ENCODE measurements around the gene ARHGAP22.
"Not testable (repeated sequence)": the region's sequence is repeated elsewhere in the genome, so short reads cannot be mapped to it uniquely, and the experiment has no call there.

Gene ARHGAP22, protein sequence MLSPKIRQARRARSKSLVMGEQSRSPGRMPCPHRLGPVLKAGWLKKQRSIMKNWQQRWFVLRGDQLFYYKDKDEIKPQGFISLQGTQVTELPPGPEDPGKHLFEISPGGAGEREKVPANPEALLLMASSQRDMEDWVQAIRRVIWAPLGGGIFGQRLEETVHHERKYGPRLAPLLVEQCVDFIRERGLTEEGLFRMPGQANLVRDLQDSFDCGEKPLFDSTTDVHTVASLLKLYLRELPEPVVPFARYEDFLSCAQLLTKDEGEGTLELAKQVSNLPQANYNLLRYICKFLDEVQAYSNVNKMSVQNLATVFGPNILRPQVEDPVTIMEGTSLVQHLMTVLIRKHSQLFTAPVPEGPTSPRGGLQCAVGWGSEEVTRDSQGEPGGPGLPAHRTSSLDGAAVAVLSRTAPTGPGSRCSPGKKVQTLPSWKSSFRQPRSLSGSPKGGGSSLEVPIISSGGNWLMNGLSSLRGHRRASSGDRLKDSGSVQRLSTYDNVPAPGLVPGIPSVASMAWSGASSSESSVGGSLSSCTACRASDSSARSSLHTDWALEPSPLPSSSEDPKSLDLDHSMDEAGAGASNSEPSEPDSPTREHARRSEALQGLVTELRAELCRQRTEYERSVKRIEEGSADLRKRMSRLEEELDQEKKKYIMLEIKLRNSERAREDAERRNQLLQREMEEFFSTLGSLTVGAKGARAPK

DNA sequence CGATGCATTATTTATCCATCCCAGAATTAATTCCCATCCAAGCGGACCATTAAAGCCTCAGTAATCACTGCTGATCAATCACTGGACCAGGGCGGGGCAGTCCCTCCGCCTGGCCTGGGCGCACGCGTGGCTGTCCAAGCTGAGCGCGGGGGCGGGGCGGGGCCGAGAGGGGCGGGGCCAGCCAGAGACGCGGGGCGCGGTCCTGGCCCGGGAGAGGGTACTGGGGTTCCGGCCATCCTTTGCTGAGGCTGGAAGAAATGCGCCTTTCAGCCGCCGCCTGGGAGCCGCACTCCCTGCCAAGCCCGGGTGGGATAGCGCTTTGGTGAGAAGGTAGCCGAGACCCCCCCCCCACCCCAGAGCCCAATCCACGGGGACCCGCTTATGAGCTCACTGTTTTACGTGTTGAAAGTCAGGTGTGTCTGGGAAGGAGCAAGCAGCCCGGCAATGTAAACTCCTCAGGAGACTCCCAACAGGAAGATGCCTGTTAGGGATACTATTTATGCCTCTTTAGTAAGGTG, at the start of gene ARHGAP22:
Gene ARHGAP22 (minus strand): TSS at position 83 of the 518 bp plus-strand sequence. CDS start 277 bp downstream, outside the sequence.
- no peak for DNase-seq (ENCODE audit: low spot score)

DNA sequence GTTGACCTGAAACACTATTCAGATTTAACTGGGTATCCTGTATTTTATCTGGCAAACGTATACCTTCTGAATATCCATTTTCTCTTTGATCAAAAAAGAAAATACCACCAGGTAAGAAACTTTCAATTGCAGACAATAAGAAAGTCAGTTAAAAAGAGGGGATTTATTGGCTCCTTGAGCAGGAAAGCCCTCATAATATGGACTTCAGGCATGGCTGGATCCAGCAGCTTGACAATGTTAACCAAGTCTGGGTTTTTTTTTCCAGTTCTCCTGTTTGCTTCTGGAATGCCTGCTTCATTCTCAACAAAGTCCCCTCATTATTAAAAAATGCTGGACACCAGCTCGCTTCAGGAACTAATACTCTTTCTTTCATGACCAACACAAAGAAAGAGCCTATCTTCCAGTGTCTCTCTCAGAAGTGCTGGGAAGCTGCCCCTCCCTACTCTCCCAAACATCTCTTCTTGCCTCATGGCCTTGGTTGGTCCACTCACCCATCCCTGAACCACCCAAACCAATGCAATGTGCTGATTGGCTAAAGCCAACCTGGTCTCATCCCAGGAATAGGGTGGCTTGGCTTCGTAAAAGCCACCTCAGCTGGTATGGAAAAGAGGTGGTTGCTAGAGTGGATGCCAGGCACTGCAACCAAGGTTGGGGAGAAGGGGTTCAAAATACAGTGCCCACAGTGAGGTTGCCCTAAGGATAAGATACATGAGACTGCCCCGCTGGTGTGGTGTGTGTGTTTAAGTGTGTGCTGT, 49.2 kb upstream of the ARHGAP22 start:
- DNase-seq (ENCODE audit: low spot score), result no peak

DNA sequence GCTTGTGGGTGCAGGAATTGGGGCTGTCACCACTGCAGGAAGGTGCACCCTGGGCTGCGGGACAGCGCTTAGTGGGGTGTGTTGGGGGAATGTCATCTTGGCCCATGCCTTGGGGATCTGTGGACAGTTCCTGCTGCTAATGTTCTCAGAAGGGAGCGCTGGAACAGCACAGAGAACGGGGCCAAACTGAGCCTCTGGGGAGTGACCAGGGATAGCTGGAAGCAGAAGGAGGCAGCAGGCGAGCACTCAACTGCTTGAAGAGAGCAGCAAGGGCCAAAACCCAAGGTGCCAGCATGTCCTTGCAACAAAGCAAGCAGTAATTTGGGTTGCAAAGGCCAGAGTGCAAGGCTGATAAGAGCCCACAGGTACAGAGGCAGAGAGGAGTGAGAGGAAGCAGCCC, 48.5 kb upstream of the ARHGAP22 start:
- no peak for DNase-seq (ENCODE audit: low spot score)

DNA sequence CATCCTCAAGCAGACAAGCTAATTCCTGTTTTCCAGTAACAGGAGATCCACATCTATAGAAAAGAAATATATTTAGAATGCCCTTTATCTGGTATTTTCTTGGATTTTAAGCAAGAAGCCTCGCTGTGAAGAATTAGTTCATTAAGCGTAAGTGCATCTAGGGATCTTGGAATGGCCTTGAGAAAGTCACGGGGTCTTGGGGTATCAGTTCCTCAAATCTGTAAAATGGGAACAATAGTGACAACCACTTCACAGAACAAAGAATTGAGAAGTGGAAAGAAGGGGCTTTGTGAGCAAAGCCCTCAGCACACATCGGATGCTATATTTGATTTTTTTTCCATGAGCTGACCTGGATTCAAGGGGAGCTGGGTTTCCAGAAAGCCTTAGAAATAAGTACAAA, 47.5 kb upstream of the ARHGAP22 start:
- DNase-seq (ENCODE audit: low spot score), result no peak

DNA sequence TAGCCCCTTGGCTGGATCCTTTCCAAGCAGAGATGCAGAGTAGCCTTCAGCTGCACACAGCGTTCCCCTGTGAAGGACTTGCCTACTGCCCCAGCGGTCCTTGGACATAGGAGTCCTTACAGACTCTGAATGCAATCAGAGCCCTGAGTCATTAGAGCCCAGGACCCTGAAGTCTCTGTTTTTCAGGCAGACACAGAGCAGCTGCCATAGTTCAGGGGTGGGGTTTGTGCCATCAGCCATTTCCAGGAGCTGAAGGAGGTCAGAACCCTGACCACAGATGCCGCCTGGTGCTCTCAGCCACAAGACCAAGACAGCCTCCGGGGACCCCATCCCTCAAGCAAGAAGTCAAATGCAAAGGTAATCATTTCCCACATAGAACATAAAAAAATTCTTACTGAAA, 47.0 kb upstream of the ARHGAP22 start:
- no peak for DNase-seq (ENCODE audit: low spot score)

DNA sequence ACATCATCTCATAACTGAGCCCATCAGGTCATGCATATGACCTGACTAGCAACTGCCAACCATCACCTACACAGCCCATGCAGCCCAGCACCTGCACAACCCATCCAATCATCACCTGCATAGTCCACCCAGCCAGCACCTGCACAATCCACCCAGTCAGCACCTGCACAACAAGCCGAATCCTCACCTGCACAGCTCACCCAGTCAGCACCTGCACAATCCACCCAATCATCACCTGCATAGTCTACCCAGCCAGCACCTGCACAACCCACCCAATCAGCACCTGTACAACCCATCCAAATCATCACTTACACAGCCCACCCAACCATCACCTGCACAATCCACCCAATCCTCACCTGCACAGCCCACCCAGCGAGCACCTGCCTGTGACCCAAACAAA, 46.4 kb upstream of the ARHGAP22 start:
- no peak for DNase-seq (ENCODE audit: low spot score)

DNA sequence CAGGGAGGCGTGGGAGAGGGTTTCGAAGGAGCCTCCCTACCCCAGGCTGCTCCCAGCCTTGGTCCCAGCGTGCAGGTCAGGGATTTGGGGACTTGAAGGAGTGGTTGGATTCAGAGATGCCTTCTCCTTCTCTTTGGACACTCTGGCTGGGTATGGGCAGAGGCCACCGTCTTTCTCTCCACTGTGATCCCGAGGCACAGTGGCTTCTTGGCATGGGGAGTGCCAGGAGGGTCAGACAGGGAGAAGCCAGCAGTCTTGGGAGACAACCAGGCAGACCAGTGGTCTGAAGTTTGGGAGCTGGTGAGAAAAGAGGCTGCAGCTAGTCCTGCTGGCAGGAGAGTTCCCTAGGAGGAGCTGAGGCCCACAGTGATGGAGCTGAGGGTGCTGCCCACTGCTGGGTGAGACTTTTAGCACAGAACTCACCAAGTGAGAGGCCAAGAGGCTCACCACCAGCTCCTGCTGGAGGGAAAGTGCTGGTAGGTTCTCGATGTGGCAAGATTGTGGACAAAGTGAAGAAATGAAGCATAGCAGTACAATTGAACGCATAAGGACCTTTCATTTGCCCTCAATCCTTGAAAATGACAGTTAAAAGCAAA, 44.6 kb upstream of the ARHGAP22 start:
- DNase-seq (ENCODE audit: low spot score), result no peak

DNA sequence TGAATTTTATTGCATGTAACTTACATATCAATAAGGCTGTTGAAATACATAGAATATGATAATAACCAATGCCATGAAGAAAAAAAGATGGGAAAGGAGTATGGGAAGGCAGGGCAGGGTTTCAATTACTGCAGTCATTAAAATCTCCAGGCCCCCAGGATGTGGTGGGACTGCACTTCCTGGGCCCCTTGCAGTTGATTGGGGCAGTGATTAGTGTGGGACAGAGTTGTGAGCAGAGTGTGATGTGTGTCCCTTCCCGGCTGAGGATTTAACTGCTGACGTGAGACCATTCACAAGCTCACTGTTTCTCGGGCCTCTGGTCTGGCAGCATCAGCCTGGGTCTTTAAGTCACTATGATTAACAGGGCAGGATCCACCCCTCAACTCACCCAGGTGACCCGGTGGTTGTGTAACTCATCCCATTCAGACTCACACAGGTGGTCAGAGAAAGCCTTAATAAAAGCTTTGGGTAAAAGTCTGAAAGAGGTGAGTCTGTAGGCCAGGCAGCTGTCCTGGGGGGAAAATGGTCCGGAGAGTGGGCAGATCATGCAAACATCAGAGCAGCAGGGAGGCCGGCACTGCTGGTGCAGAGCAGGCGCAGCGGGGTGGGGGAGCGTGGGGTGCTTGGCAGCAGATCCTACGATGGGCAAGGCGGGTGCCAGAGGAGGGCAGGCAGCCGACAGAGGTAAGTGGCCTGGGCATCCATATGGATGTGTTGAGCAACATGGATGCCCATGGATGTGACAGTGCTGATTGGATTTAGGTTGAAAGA, 43.5 kb upstream of the ARHGAP22 start:
- DNase-seq (ENCODE audit: low spot score), result no peak

DNA sequence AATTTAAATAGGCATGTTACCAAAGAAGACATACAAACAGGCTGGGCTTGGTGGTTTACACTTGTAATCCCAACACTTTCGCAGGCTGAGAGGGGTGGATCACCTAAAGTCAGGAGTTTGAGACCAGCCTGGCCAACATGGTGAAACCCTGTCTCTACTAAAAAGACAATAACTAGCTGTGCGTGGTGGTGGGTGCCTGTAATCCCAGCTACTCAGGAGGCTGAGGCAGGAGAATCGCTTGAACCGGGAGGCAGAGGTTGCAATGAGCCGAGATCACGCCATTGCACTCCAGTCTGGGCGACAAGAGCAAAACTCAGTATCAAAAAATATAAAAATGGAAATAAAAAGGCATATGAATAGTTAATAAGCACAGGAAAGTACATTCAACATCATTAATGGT, 42.2 kb upstream of the ARHGAP22 start:
- DNase-seq (ENCODE audit: low spot score), result not testable (repeated sequence)

DNA sequence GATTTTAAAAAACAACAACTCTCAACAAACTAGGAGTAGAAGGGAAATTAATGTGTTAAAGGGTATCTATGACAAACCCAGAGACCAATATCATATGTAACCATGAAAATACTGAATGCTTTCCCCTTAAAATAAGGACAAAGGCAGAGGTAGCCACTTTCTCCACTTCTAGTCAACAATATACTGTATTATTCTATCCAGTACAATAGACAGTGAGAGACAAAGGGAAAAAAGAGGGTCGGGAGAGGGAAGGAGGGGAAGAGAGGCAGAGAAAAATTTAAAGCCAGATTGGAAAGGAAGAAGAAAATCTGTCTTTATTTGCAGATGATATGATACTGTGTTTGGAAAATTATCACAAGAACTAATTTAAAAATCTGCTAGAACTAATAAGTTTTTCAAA, 40.7 kb upstream of the ARHGAP22 start:
- DNase-seq (ENCODE audit: low spot score), result no peak

DNA sequence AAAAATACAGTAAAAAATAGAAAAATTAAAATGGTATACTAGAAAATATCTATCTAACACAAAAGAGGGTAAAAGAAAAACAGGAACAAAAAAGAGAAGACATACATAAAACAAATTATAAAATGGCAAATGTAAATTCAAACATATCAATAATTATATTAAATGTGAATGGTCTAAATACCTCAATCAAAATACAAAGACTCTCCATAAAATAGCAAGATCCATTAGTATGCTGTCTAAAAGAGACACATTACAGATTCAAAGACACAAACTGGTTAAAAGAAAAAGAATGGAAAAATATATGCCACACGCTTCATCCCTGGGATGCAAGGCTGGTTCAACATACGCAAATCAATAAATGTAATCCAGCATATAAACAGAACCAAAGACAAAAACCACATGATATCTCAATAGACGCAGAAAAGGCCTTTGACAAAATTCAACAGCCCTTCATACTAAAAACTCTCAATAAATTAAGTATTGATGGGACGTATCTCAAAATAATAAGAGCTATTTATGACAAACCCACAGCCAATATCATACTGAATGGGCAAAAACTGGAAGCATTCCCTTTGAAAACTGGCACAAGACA, 36.3 kb upstream of the ARHGAP22 start:
- DNase-seq (ENCODE audit: low spot score), result not testable (repeated sequence)

DNA sequence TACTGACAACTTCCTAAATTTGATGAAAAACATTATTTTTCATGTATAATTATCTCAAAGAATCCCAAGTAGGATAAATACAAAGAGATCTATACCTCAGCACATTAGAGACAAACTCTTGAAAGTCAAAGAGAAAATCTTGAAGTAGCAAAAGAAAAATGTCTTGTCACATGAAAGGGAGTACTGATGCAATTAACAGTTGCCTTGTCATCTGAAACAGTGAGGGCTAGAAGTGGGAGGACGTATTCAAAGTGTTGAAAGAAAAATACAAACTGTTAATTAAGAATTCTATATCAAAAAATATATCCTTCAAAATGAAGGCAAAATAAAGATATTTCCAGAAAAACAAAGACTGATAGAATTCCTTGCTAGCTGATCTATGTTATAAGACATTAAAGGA, 35.5 kb upstream of the ARHGAP22 start:
- DNase-seq (ENCODE audit: low spot score), result no peak

DNA sequence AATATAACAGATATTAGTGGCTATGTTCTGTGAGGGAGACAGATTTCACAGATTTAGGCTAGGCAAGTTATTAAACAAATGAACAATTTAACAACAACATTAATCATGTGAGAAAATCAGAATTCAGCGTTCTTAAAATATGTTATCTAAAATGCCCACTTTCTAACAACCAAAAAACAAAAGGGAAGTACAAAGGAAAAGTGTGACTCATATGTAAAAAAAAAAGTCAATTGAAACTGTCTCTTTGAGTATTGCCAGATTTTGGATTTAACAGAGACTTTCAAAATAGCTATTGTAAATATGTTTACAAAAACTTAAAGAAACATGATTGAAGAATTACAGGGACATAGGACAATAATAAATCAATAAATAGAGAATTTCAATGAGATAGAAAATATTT, 34.8 kb upstream of the ARHGAP22 start:
- DNase-seq (ENCODE audit: low spot score), result no peak

DNA sequence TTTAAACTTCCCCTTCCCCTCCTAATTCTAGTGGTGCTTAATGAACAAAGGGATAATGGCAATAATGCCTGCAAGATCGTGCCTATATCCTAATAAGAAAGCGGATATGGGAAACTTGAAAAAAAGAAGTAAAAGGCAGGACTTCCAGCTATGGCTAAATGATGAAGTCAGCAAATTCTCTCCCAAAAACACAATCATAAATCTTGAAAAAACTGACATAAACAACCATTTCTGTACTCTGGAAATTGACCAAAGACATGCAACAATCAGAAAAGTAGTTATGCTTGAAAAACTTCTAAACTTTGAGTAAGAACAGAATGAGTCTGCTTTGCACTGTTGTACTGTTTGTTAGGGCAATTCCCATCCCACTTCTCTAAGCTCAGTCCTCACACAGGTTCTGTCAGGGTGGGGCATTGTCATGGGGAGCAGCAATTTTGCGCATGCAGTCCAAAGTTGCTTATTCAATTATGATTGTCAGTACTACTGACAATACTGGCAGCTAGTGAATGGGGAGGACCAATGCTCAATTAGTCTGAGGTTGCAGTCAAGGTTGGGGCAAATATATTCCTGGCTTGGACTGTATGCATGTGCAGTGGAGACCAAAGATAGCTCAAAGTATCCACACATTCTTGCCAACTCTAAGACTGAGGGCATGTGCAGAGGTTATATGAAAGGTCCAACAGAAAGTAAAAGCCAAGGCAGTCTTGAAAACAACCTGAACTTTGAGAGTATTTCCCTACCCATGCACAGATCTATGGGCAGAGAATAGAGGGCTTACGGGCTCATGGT, 34.1 kb upstream of the ARHGAP22 start:
- no peak for DNase-seq (ENCODE audit: low spot score)

DNA sequence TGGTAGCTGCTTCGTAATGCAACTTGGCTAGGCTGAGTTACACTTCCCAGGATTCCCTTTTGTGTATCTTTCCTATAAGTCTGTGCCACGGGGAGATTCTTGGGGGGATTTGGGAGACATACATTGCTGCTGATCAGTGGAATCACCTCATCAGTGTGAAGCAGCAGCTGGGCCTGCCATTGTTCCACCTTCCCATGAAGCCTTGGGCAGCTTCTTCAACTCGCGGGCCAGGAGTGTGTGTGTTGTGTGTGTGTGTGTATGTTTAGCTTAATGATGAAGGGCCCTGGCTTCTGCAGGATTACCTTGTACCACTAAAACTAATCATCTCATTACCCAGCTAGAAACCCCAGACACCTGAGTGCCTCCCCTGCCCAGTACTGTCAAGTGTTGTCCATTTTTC, 33.3 kb upstream of the ARHGAP22 start:
- no peak for DNase-seq (ENCODE audit: low spot score)

DNA sequence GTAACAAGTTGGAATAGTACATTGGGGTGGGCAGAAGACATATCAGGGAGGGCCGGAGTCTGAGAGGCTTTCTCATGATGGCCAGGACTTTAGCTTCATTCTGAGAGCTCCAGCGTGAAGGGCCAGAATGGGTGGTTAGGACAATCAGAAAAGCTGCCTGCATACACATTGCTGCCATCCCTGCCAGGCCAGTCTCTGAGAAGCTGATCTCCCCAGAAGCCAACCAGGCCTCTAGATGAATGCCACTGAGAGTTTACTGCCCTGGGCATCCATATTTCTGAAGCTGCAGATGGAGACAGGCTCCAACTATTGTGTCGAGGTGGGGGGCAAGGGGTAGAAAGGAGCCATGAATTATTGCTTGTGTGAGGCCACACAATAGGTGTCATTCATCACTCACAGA, 32.0 kb upstream of the ARHGAP22 start:
- no peak for DNase-seq (ENCODE audit: low spot score)

DNA sequence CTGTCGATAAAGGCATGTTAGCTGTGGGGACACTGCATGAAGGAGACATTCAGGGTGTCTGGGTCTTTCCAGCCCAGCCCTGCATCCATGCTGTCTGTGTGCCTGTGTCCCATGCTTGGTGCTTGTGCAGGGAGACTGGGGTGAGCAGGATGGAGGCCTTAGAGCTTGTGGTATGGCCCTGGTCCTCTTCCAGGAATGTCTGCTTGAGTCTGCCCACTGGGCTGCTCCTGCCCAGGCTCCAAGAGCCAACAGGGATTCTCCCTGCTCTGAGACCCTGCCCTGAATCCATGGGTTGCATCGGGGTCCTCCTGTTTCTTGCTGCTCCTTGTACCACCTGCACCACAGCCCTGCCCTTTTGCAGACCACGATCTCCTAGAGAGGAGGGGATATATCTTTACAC, 31.4 kb upstream of the ARHGAP22 start:
- DNase-seq (ENCODE audit: low spot score), result no peak

DNA sequence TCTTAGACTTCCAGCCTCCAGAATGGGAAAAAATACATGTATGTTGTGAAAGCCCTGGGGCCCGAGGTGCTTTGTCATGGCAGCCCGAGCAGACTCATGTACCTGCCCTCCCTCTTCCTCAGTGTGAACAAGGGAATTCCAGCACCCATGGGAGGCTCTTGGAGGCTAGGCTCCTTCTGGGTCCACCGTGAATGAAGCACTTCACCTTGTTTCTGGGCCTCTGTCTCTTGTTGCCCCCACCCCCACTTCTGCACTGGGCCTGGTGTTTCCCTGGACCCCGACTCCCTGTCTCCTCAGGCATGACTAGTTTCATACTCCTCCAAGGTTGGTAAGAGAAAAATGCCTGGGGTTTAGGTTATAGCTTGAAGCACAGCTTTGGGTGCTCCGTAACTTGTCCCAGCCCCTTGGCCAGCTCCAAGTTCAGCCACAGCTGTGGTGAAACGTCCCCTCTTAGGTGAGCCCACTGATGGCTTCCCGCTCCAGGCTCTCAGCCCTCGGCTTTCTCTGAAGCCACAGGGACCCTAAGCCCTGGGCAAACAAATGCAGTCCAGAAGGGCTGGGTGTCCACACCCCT, 30.2 kb upstream of the ARHGAP22 start:
- no peak for DNase-seq (ENCODE audit: low spot score)

DNA sequence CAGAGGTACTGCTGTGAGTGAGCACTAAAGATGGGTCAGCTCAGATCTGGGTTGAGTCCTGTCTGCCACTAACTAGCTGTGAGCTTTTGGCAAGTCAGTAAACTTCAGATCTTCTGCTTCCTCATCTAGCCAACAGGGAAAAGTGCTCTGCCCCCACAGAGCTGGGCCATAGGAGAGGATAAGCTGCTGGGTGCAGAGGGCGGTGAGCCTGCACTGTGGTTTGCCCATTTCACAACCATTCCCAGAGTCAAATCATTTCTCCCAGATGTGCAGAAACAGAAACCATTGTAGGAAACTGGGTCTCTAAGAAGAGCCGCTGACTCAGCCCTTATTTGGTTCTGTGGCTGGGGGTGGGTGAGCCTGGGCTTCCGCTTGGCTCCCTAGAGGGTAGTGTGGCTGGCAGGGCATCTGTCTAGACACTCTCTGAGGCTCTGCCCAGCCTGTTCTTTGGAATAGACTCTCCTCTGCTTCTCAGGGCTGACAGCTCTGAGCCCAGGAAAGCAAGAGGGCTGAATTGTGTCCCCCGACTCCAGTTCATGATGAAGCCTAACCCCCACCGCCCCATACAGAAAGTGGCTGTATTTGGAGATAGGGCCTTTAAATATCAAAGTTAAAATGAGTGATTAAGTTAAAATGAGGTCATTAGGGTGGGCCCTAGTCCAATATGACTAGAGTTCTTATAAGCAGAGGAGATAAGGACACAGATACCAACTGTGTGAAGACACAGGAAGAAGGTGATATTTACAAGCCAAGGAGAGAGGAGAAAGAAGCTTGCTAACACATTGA, 29.5 kb upstream of the ARHGAP22 start:
- no peak for DNase-seq (ENCODE audit: low spot score)
